ENCODE results near the gene SFXN1.

Gene SFXN1

DNA sequence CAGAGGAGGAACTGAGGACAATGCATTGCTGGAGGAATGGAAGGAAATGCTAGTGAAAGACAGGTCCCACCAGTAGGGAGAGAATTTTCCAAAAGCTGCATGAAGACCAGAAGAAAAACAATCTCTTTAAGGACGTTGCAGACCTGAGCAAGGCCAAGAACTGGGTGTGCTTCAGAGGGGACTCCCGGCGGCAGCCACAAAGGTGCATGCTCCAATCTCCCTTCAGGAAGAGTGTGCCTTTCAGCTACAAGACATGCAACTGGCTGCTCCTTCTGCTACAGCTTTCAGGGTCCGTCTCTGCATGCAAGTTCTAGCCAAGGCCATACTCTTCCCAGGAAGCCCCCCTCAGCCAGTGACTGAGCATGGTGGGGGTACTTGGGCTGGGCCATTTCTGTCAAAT is 62.9 kb downstream of the SFXN1 start:
- no peak for DNase-seq (ENCODE audit: low read depth in 2 of 2)

DNA sequence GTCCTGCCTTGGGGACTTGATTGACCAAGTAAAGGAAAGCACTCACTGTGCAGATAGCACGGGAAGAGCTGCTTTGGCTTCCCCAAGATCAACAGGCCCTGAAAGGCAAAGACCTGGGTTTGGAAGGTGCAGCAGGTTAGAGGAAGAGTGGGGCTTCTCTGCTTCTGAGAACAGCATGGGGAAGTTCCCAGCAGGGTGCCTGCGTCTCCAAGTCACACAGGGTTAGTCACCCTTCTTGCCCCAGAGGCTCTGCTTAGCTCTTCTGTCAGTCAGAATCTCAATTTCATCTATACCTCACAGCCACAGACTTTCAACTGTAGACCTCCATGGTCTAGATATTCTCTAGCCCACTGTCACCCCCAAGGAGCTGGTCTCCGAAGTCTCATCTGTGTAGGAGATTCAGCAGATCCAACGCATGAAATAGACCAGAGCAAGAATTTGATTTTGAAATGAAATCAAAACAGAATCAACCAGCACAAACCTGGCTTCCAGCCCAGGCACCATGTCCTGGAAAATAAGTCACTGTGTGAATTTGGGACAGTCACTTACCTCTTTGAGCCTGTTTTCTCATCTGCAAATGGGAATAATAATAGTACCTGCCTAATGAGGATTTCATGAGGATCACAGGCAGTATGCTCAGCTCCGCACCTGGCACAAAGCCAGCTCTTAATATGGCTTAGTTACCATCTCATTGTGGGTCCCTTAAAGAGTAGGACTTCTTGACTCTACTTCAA is 64.0 kb downstream of the SFXN1 start:
- DNase-seq (ENCODE audit: low read depth in 2 of 2), result no peak

DNA sequence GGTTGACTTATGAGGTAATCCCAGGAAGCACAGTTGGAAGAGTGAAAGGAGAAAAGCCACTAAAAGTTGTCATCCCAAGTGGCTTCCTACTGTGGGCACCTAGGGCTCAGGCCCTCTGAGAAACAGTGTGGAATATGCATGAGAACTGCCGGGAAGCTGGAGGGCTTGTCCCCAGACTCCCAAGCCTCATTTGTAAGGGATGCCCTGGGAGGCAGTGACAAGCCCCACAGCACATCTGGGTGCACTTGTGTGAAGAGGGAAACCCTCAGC is 64.5 kb downstream of the SFXN1 start:
- no peak for DNase-seq (ENCODE audit: low read depth in 2 of 2)

DNA sequence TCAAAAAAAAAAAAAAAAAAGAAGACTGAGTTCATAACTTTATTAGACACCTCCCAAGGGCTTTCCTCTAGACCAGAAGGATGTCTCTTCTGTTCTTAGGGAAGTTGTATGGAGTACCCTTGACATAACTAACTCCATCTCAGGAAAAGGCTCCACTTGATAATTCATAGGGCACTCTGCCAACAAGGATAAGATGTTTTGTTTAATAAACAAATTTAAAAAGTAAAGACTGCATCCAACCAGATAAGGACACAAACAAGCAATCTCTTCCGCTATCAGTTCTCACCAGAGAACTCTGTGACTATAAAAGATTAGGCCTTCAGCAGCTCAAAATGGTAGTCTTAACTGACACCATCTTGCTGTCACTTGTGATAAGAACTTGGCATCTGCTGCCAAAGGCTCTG is 65.8 kb downstream of the SFXN1 start:
- DNase-seq (ENCODE audit: low read depth in 2 of 2), result no peak

DNA sequence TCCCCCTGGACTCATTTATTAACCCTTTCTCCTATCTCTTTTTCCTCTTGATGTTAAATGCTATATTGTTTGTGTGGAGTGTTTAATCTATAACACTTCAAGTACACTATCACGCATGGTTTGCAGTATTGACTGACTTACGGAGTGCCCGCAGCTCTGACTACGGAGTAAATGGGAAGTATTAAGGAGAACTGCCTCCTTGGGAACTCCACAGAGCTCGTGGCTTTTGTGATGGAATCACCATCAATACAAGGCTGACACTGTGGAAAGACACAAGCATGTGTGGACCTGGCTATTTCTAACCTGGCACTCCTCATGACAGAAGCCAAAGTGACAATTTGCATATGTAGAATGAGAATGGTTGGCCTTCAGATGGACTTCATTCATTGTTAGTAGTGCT is 66.2 kb downstream of the SFXN1 start:
- no peak for DNase-seq (ENCODE audit: low read depth in 2 of 2)

DNA sequence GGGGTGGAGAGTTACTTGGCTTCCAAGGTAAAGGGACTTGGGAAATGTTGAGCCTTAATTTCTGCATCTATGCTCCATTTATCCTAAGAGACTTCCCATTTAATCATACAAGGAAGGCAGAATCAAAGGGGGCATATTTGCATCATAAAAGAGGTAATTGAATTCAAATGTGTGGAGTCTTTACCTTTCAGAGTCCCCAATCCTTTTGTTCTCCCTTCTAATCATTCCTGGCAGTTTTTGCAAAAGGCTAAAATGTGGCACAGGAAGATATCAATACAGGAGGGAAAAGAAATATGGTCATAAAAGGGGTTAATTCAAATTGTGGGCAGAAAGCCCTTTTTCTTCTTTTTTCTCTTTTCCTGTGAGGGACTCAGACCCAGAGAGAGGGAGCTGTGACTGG is 69.5 kb downstream of the SFXN1 start:
- DNase-seq (ENCODE audit: low read depth in 2 of 2), result no peak

DNA sequence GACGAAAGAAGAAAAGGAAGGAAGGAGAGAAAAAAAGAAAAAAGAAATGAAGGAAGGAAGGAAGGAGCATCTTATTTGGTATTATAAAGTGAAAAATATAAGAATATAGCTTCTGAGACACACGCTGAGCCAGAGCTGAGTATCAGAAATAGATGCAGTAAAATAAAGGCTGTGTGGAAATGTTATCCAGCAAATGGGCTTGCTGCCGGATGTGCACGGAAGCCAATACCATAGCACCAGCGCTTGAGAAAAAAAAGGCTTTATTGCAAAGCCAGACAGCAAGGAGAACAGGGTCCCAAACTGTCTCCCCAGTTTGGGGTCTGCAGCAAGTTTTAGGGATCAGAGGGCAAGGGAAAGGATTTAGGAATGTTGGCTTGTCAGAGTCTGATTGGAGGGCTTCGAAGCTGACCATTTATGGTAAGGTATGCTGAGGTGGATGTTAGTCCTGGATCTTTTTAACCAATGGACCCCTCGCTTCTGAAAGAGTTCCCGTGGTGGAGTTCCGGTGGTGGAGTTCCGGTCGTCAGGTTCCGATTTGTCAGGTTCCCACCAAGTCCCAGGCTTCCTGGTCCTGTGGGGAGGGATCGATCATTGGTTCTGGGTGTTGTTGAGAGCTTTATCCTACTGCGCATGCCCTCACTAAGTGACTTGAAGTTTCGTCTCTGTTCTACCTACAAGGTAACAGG is 70.4 kb downstream of the SFXN1 start:
- no peak for DNase-seq (ENCODE audit: low read depth in 2 of 2)

DNA sequence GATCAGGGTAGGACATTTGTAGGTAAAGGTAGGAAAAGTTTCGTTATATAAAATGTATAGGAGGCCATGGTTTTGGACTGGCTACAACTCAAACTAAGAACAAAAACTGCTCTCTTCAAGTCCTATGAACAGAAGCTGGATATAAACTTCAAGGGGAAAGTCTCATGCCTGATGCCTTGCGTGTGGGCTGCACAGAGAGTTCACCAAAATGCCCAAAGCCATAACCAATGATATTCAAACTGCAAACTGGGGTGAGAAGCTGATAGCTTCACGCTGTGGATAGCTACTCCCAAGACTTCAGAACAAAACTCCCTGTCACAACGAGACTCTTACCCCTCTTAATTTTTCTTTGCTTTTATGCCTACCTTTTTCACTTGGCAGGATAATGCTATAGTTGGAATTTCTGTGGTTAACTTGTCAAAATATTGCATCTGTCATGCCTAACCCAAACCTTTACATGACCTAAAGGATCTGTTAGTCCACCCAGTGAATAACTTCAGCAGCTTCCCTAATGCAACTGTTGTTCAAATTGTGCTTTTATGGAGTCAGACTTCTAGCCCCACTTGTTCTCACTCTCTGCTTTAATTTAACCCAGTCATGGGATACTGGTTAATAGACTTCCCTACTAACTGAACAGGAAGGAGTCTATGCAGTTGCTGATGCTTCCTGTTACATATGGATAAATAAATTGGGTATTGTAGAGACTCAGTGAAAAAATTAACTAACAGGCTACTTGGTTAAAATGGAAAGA is 71.9 kb downstream of the SFXN1 start:
- DNase-seq (ENCODE audit: low read depth in 2 of 2), result no peak

DNA sequence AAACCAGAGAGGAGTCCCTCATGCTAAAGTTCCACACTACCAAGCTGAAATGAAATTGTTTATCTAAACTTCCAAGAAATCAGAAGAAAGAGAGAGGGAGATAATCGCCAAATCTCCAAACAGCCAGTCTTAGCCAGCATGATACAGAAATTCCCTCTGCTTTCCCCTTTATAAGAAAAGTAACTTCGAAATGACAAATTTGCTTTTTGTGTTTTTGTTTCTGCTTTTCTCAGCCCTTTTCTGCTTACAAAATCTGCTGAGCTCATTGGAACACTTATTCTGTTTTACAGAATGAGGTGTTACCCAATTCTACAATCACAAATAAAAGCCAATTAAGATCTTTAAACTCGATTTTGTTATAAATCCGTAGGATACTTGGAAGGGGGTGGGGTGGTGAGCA is 72.9 kb downstream of the SFXN1 start:
- DNase-seq (ENCODE audit: low read depth in 2 of 2), result no peak

DNA sequence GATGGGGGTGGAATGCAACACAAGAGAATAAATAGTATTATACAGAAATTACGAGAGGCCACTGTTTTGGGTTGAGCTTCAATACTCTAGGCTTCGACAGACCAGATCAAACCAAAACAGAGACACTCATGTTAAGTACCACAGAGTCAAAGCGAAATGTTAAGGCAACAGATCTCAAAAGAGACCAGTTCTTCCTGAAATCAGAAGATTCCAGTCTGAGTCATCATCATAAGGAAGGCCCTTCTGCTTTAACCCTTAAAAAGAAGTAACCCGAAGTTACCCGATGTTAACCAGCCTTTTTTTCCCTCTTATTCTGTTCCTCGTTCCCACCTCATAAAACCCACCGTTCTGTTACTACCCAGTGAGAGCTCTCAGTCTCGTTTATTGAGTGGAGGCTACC is 75.9 kb downstream of the SFXN1 start:
- no peak for DNase-seq (ENCODE audit: low read depth in 2 of 2)

DNA sequence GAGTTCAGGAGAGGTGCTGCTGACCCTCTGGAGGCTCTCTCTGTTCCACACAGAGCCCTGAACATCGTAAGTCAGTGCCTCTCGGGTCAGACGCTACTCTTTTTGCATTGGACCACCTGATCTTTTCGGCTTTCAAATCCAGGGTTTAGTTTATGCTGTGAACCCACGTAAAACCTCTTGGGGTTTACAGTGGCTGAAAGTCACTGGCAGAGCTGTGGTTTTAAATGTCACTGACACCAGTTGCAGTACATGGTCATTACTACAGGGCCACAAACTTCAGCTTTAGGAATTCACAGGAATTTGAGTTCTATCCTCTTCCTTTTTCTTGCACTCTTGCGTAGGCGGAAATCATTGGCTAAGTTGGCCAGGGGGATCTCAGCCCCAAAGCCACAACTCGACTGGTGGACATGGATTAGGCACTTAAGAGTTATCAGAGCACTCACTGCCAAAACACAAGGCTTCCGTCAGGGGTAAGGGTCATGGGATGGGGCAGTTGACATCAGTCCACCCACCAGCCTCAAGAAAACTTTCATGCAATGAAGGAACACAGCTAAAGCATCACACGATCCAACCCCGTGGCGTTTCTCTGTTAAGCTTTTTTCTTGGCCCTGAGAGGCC is 76.9 kb downstream of the SFXN1 start:
- DNase-seq (ENCODE audit: low read depth in 2 of 2), result no peak

DNA sequence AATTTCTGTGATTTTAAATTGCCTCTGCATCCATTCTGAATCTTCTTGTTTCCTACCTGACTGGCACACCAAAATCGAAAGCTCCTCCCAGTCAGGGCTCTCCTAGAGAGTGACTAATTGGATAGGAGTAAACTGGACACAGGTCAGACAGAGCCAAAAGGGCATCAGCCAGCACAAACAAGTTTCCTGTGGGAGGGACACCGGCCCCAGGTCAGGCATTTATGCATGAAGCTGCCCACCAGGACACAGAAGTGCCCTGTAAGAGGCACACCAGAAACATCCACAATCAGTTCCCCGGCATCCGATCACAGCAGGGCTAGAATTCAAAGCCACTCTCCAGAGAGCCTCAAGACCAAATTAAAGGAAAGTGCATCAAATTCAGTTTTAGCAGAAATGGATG is 78.4 kb downstream of the SFXN1 start:
- DNase-seq (ENCODE audit: low read depth in 2 of 2), result no peak

DNA sequence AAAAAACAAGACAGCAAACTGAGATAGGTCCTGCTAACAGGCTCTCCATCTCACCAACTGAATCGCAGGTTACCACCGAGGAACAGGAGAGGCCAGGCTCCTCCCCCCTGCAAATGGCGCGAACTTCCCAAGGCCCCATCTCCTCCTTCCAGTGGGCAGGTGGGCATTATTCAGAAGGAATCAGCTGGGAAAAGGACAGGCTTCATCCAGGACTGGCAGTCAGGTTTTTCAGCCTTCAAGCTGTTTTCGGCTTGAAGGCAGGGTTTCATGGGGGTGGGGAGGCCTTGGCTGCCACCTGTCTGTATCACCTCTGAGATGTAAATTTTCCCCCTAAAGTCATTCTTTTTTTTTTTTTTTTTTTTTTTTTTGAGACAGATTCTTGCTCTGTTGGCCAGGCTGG is 79.4 kb downstream of the SFXN1 start:
- no peak for DNase-seq (ENCODE audit: low read depth in 2 of 2)

DNA sequence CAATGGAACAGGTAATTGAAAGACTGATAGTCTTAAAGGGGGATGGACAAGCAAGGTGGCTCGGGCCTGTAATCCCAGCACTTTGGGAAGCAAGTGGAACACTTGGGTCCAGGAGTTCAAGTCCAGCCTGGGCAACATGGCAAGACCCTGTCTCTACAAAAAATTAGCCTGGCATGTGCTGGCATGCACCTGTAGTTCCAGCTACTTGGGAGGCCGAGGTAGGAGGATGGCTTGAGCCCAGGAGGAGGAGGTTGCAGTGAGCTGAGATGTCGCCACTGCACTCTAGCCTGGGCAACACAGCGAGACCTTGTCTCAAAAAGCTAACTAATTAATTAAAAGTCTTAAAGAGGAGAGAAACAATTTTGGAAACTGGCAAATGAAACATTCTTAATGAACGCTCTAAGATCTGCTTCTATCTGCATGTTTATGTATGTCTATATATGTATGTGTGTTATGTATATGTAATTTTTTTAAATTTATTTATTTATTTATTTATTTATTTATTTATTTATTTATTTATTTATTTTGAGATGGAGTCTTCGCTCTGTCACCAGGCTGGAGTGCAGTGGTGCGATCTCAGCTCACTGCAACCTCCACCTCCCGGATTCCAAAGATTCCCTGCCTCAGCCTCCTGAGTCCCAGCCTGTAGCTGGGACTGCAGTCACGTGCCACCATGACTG is 80.6 kb downstream of the SFXN1 start:
- DNase-seq (ENCODE audit: low read depth in 2 of 2), result no peak

DNA sequence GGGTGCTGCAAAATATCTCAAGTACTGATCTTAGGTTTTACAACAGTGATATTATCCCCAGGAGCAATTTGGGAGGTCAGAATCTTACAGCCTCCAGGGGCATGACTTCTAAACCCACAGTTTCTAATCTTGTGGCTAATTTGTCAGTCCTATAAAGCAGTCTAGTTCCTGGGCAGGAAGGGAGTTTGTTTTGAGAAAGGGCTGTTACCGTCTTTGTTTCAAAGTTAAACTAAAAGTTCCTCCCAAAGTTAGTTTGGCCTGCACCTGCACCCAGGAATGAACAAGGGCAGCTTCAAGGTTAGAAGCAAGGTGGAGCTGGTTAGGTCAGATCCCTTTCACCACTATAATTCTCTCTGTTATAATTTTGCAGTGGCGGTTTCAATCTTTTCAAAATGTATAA is 81.7 kb downstream of the SFXN1 start:
- no peak for DNase-seq (ENCODE audit: low read depth in 2 of 2)

DNA sequence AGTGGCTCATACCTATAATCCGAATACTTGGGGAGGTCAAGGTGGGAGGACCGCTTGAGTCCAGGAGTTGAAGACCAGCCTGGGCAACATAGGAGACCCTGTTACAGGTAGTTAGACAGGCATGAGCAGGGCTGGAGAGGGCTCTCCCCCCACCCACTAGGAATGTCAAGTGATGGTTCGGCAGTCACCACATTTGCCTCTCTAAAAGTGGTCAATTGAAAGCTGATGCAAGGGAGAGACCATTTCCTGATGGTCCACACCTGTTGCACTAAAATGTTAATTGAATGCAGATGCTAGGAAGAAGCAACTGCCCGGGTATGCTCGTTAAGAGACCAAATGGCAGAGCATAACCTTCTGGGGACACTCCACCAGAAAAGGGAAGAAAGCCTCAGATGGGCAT is 82.7 kb downstream of the SFXN1 start:
- DNase-seq (ENCODE audit: low read depth in 2 of 2), result no peak

DNA sequence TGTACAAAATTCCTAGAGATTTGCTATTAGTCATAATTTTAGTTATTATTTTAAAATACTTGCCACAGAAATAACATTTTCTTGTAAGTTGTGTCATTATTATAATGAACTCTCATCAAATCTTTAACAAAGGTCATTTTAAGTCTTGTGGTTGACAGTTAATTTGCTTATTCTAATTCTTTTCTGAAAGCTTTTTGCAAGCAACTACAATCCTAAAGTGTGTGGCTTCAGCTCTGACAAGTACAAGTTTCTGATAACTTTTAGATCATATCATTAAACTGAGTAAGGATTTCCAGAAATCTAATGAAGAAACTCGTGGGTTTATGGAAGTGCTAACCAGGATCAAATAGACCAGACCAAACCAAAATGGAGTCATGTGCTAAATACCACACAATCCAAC is 86.4 kb downstream of the SFXN1 start:
- DNase-seq (ENCODE audit: low read depth in 2 of 2), result no peak

DNA sequence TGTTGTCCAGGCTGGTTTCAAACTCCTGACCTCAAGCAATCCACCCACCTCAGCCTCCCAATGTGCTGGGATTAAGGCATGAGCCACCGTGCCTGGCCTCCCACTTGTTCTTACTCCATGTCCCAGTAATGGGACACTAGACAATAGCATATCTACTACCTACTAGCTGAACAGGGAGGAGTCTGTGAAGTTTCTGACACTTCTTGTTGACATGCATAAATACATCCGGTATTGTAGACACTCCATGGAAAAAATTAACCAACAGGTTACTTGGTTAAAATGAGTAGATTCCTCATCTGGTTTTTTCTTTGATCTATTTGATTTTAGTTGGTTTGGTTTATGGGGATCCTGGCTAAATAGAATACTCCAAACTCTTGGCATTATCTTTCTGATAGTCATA is 88.3 kb downstream of the SFXN1 start:
- DNase-seq (ENCODE audit: low read depth in 2 of 2), result no peak

DNA sequence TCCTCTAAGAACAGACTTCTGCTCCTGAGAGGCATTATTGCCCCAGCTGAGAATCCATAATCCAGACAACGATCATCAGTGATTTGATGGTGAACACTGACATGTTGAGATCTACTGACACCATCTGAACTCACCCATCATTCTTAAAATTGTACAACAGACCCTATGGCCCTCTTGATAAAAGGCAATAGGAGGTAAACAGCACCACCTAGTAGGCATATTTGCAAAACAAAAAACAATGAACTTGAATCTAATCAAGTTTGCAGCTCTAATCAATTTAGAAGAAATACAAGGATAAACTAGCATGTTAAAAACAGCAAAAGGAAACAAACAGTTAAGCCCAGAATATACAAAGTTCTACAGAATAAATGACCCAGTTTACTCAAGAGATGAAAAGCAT is 89.6 kb downstream of the SFXN1 start:
- no peak for DNase-seq (ENCODE audit: low read depth in 2 of 2)

DNA sequence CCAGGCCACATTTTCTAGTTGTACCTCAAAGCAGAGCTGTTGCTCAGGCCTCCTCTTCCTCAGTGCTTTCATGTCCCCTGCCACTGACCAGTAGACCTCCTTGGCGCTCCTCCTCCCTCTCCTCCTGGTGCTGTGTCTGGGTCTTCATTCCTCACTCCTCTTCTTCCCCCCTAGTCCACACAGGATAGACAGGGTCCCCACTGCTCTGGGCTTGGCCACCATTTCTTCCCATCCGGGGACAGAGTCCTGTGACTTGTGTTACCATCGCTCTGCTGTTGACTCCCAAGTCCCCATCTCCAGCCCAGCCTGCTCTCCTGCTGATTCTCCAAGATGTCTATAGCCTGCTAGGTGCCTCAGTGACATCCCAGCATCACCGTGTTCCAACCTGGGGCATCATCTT is 91.3 kb downstream of the SFXN1 start:
- no peak for DNase-seq (ENCODE audit: low read depth in 2 of 2)

DNA sequence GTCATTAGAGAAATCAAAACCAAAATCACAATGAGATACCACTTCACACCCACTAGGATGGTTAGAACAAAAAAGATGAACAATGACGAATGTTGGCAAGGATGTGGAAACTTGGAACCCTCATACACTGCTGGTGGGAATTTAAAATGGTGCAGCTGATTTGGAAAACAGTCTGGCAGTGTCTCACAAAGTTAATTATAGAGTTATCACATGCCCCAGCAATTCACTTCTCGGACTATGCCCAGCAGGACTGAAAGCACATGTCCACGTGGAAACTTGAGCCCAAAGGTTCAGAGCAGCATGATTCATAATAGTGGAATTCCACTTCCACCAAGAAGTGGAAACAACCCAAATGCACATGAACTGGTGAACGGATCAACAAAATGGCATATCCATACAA is 94.5 kb downstream of the SFXN1 start:
- DNase-seq (ENCODE audit: low read depth in 2 of 2), result no peak

DNA sequence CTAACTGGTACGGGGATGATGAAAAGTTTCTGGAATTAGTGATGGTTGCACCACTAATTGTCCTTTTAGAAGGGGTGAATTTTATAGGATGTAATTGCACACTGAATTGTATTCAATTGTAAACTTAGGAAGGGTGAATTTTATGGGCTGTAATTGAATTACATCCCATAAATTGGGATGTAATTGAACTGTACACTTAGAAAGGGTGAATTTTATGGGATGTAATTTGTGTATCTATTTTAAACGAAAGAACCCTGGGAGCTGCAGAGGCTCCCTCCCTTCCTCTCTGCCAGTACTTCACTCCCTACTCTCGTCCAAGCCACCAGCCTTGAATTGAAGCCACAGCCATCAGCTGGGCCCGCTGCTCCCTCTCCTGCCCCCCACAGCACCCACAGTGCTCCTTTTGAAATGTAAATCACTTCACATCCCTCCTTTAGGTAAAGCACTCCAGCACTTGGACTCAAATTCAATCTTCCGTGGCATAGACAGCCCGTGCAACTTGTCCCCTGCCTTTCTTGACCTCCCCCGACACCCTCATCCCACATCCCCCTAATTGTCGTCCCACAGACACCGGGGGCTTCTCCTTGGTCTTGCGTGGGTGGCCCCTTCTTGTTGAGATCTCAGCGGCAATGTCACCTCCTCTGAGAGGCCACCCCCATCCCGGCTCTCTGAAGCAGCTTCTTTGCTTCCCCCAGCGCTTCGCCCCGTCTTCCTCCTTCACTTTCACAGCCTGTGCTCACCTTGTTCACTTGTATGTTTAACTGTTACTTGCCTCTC is 95.3 kb downstream of the SFXN1 start:
- no peak for DNase-seq (ENCODE audit: low read depth in 2 of 2)
